Esophagus squamous epithelium (tissue), 5 donors: ENCODE results near the gene FPR1. TPM values are rescaled to one million over a fixed set of nuclear protein-coding genes. Genes with fewer than 3 reads are reported as not detected.

Source experiments
- DNase-seq: peaks from one replicate; lab custom pipeline; 2025; lab: John Stamatoyannopoulos, UW
- H3K27ac ChIP-seq, 4 donors: fragments of 200-600 bp; sonication (generic); one replicate each; pipeline ENCODE4 v1.5.1; 2016 to 2019; ENCODE audit warnings: mild to moderate bottlenecking in 1 of 4
- H3K27me3 ChIP-seq, 4 donors: fragments of 200-600 bp; sonication (generic); 1 replicate in 3 of 4; 2 replicates in 1 of 4; pipeline versions ENCODE4 v1.5.1 to v1.6.0; 2017 to 2021; ENCODE audit warnings: antibody characterized with exemption in 1 of 4
- H3K36me3 ChIP-seq, 3 donors: fragments of 200-600 bp; sonication (generic); one replicate each; pipeline ENCODE4 v1.5.1; 2016 to 2019
- H3K4me1 ChIP-seq, 3 donors: fragments of 200-600 bp; sonication (generic); one replicate each; pipeline ENCODE4 v1.5.1; 2017 to 2019
- H3K4me3 ChIP-seq, 4 donors: fragments of 200-600 bp; sonication (generic); 1 replicate in 3 of 4; 2 replicates in 1 of 4; pipeline ENCODE4 v1.5.1; 2016 to 2019; ENCODE audit warnings: mild to moderate bottlenecking in 2 of 4, moderate library complexity in 1 of 4
- H3K9me3 ChIP-seq, 3 donors: fragments of 200-600 bp; sonication (generic); one replicate each; pipeline ENCODE4 v1.5.1; 2016 to 2019
- POLR2A ChIP-seq, 4 donors: fragments of 450-650 bp; IDR thresholded peaks; one replicate each; pipeline ENCODE4 v1.6.1; 2017; ENCODE audit warnings: antibody characterized with exemption in 4 of 4, mild to moderate bottlenecking in 4 of 4, moderate library complexity in 3 of 4
- WGBS, 2 donors: methylation state at CpG; one replicate each; pipeline ENCODE4 v1.1.5; 2018; 5-methylcytosine and 5-hydroxymethylcytosine counted together
- intact Hi-C: fragments of 100-400 bp; cut with DNase I; formaldehyde crosslinking; loops from one replicate; pipeline ENCODE4 v1.15.0; 2022
- total RNA-seq, 4 donors: library from RNA; depleted of rRNA; stranded (reverse); fragments of >200 nt; gene quantifications; one replicate each; pipeline ENCODE4 v1.1.0, GENCODE V29; 2016
- TF ChIP-seq, protein P1 (sequence below), 6 experiments: fragments of 450-650 bp in 4 of 6; fragments of 200-600 bp in 2 of 6; sonication (generic) in 2 of 6; IDR thresholded peaks; one replicate each; pipeline ENCODE4 v1.5.1; 2016 to 2019; ENCODE audit warnings: antibody characterized with exemption in 6 of 6, mild to moderate bottlenecking in 4 of 6, moderate library complexity in 4 of 6
- donor health status: DM: yes; HTN: yes; CAD: no.

FPR1 gene
- total RNA-seq, 4 donors from 2014 or later = 1.7 to 6.2 (median 4.4) TPM; not detected in 1

DNA sequence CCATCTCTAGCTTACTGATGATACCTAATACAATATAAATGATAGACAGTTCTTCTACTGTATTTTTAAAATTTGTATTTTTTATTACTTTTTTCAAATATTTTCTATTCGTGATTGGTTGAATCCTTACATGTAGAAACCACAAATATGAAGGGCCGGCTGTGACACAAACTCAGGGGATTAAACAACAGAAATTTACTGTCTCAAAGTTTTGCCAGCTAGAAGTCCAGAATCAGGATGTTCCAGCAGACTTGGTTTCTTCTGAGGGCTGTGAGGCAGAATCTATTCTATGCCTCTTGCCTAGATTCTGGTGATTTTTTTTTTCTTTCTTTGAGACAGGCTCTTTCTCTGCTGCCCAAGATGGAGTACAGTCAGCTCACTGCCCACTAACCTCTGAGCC is 13.8 kb downstream of the FPR1 start:
- Histone ChIP-seq H3K9me3 (no peaks in the 10 kb centered on the region), H3K27me3 (peaks cover 0 to 51% (median 0%) of the 10 kb centered on the region in 4 donors), H3K4me1 (no peaks in the 10 kb centered on the region), H3K4me3 (no peak overlapping the region), H3K27ac (no peak overlapping the region), H3K36me3 (no peaks in the 10 kb centered on the region)
- 42 to 67% methylated on average over 2 of the region's 2 CpGs for WGBS, 2 donors
- TF ChIP-seq, protein P1, sequence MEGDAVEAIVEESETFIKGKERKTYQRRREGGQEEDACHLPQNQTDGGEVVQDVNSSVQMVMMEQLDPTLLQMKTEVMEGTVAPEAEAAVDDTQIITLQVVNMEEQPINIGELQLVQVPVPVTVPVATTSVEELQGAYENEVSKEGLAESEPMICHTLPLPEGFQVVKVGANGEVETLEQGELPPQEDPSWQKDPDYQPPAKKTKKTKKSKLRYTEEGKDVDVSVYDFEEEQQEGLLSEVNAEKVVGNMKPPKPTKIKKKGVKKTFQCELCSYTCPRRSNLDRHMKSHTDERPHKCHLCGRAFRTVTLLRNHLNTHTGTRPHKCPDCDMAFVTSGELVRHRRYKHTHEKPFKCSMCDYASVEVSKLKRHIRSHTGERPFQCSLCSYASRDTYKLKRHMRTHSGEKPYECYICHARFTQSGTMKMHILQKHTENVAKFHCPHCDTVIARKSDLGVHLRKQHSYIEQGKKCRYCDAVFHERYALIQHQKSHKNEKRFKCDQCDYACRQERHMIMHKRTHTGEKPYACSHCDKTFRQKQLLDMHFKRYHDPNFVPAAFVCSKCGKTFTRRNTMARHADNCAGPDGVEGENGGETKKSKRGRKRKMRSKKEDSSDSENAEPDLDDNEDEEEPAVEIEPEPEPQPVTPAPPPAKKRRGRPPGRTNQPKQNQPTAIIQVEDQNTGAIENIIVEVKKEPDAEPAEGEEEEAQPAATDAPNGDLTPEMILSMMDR (IDR thresholded peaks at IDR 0.05) = no peak
- TF ChIP-seq POLR2A (IDR thresholded peaks at IDR 0.05) = no peak
- intact Hi-C loops = no loop called here
- DNase-seq = no peak

DNA sequence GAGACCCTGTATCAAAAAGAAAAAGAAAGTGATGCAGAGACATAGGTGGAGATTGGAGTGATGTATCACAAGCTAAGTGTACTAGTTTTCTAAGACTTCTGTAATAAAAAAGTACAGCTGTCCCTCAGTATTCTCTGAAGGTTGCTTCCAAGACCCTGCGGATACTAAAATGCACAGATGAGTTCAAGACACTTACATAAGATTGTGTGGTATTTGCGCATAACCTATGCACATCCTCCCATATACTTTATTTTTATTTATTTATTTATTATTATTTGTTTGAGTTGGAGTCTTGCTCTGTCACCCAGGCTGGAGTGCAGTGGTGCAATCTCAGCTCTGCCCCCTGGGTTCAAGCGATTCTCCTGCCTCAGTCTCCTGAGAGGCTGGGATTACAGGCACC is 14.3 kb downstream of the FPR1 start:
- Histone ChIP-seq H3K4me1 (no peaks in the 10 kb centered on the region), H3K36me3 (no peaks in the 10 kb centered on the region), H3K4me3 (no peak overlapping the region), H3K27ac (no peak overlapping the region), H3K9me3 (no peaks in the 10 kb centered on the region), H3K27me3 (peaks cover 0 to 55% (median 0%) of the 10 kb centered on the region in 4 donors)
- 85 to 96% methylated on average over 3 of the region's 3 CpGs for WGBS, 2 donors
- DNase-seq = no peak
- intact Hi-C loops = no loop called here
- no peak for TF ChIP-seq POLR2A (IDR thresholded peaks at IDR 0.05)
- TF ChIP-seq, protein P1 (IDR thresholded peaks at IDR 0.05) = no peak

DNA sequence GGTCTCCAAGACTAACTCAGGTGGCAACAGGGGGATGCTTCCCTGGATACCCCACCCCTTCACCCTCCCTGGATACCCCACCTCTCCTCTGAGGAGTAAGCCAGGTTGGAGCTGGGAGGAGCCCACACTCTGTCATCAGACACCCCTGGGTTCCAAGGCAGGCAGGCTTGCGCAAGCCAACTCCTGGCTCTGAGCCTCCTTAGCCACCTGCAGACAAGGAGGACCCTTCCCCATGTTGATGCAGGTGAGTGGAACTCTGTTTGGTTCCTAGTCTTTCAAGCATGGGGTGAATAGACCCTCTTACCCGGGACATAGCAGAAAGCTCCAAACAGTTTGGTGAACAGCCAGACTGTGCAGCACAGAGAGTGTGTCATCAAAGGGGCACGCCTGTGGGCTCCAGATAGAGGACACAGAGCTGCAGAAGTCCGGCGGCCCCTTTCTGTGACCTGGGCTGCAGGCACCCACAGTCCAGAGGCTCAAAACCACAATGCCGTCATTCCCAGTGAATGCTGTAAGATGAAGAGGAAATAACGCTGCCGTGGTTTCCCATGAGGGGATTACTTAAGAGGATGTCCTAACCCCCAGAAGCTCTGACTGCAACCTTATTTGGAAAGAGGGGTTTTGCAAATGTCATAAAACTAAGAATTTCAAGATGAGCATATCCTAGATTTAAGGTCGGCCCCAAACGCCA is 15.8 kb downstream of the FPR1 start:
- no peak for DNase-seq
- Histone ChIP-seq H3K27me3 (peaks cover 0 to 58% (median 0%) of the 10 kb centered on the region in 4 donors), H3K4me3 (no peak overlapping the region), H3K36me3 (no peaks in the 10 kb centered on the region), H3K4me1 (no peaks in the 10 kb centered on the region), H3K27ac (no peak overlapping the region), H3K9me3 (peaks cover 0 to 4% (median 0%) of the 10 kb centered on the region in 3 donors)
- 66 to 78% methylated on average over 6 to 8 of the region's 10 CpGs for WGBS, 2 donors
- TF ChIP-seq, protein P1 (IDR thresholded peaks at IDR 0.05) = no peak
- peak in 1 of 4 donors; percentile 12 for TF ChIP-seq POLR2A (IDR thresholded peaks at IDR 0.05)
- intact Hi-C loops = no loop called here

DNA sequence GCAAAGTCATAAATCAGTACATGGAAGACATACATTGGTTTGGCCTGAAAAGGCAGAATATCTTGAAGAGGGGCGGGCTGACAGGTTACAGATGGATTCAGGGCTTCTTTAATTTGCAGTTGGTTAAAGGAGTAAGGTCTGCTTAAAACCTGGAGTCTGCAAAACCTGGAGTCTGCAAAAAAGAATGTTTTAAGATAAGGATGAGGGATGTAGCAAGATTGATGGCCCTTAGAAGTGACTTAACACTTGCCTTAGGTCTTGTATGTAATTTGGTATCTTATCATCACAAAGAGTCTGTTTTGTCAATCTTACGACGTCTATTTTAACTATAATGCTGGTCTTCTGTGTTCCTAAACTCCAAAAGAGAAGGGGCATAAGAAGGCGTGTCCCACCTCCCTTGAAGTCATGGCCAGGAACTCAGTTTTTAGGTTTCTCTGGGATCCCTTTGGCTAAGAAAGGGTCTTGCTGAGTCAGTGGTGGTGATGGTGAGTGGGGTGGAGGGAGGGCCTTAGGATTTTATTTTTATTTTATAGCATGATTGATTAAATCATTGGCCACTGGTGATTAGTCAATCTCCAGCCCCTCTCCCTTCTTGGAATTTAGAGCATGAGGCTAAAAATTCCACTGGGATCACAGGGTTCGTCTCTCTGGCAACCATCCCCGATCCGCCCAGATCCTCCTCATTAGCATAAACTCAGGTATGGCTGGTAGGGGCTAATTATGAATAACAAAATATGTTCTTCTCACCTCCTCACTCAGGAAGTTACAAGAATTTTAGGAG is 17.7 kb downstream of the FPR1 start:
- no peak for DNase-seq
- 59 to 69% methylated on average over 7 of the region's 7 CpGs for WGBS, 2 donors
- no peaks in the 10 kb centered on the region for H3K36me3 ChIP-seq
- intact Hi-C loops = no loop called here
- H3K27me3 ChIP-seq = peaks cover 0 to 60% (median 0%) of the 10 kb centered on the region in 4 donors
- no peaks in the 10 kb centered on the region for H3K4me1 ChIP-seq
- H3K27ac ChIP-seq = no peak overlapping the region
- H3K4me3 ChIP-seq = no peak overlapping the region
- H3K9me3 ChIP-seq = peaks cover 0 to 14% (median 3%) of the 10 kb centered on the region in 3 donors
- no peak for TF ChIP-seq POLR2A (IDR thresholded peaks at IDR 0.05)
- TF ChIP-seq, protein P1 (IDR thresholded peaks at IDR 0.05) = no peak

DNA sequence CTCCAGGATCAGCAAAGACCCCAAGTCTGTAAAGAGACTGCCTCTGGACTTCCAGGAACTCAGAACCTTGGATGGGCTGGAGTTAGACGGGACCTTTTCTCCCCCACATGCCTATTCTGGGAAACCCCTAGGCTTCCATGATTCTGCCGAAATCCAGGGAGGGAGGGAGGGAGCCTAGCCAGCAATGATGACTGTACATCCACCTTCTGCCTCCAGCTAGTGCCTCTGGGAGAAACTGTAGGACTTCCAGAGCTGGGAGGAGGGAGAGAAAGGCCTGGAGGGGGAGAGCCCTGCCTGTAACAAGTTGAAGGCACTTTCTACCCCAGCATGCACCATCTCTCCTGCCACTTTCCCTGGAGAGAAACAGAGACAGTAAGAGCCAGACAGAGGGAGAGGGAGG is 21.9 kb downstream of the FPR1 start:
- no peak for DNase-seq
- peaks cover 0 to 14% (median 3%) of the 10 kb centered on the region in 3 donors for H3K9me3 ChIP-seq
- no peak overlapping the region for H3K4me3 ChIP-seq
- 18 to 30% methylated on average over 2 of the region's 2 CpGs for WGBS, 2 donors
- peaks cover 0 to 25% (median 11%) of the 10 kb centered on the region in 3 donors for H3K4me1 ChIP-seq
- TF ChIP-seq POLR2A (IDR thresholded peaks at IDR 0.05) = no peak
- TF ChIP-seq, protein P1 (IDR thresholded peaks at IDR 0.05) = no peak
- no peak overlapping the region for H3K27ac ChIP-seq
- intact Hi-C loops = no loop called here
- peaks cover 0 to 80% (median 0%) of the 10 kb centered on the region in 4 donors for H3K27me3 ChIP-seq
- H3K36me3 ChIP-seq = no peaks in the 10 kb centered on the region
